ENCODE data around the gene ZNF367.

GRCh38 chr9:96425500-96426169 is 7.5 kb upstream of the ZNF367 start:
- no peak for TF ChIP-seq EZH2 (IDR thresholded peaks at IDR 0.05)
- TF ChIP-seq, protein P1, sequence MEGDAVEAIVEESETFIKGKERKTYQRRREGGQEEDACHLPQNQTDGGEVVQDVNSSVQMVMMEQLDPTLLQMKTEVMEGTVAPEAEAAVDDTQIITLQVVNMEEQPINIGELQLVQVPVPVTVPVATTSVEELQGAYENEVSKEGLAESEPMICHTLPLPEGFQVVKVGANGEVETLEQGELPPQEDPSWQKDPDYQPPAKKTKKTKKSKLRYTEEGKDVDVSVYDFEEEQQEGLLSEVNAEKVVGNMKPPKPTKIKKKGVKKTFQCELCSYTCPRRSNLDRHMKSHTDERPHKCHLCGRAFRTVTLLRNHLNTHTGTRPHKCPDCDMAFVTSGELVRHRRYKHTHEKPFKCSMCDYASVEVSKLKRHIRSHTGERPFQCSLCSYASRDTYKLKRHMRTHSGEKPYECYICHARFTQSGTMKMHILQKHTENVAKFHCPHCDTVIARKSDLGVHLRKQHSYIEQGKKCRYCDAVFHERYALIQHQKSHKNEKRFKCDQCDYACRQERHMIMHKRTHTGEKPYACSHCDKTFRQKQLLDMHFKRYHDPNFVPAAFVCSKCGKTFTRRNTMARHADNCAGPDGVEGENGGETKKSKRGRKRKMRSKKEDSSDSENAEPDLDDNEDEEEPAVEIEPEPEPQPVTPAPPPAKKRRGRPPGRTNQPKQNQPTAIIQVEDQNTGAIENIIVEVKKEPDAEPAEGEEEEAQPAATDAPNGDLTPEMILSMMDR (IDR thresholded peaks at IDR 0.05) = no peak
- TF ChIP-seq EZH2phosphoT487 (IDR thresholded peaks at IDR 0.05) = no peak
